GM12891 (cell line): Measurements from ENCODE around the gene MYO1D.

Source experiments
- POLR2A ChIP-seq: IDR thresholded peaks from 2 replicates; pipeline ENCODE4 v1.6.1; 2011; ENCODE audit warnings: low read depth, low read length, control low read depth
- POLR2AphosphoS5 ChIP-seq: IDR thresholded peaks from 2 replicates; pipeline ENCODE4 v1.6.1; 2011; ENCODE audit warnings: low read depth, low read length, control low read depth
- SPI1 ChIP-seq: IDR thresholded peaks from 2 replicates; pipeline ENCODE4 v1.6.1; 2011; ENCODE audit warnings: low read depth, low read length, control low read depth
- TAF1 ChIP-seq: IDR thresholded peaks from 2 replicates; pipeline ENCODE4 v1.6.1; 2011; ENCODE audit warnings: low read depth, low read length, control low read depth

- TF ChIP-seq POLR2A (no peak), POLR2AphosphoS5 (no peak), TAF1 (no peak), SPI1 (no peak)
Measured at GRCh38 chr17:32807577-32807976, 69.3 kb downstream of the MYO1D start.
